OCI-LY7 (cell line): Measurements from ENCODE around the gene AQP9. TPM values are rescaled to one million over a fixed set of nuclear protein-coding genes. Genes with fewer than 3 reads are reported as not detected.

Experiments
- BruUV-seq: library from RNA; stranded (reverse); fragments of 400-500 nt; replicated peaks from 2 replicates; lab custom pipeline; 2021; lab: Mats Ljungman, UMichigan
- CTCF ChIA-PET: fragments of 300-600 bp; sonication (Branson Sonifier 250); formaldehyde crosslinking; loops from one replicate; lab custom pipeline; 2022; ENCODE audit warnings: antibody characterized with exemption; ENCODE audit not compliant: unreplicated experiment; lab: Charles Lee
- POLR2A ChIA-PET: fragments of 300-600 bp; sonication (Branson Sonifier 250); formaldehyde crosslinking; loops from one replicate; lab custom pipeline; 2022; ENCODE audit warnings: antibody characterized with exemption; lab: Charles Lee
- DNase-seq: peaks from one replicate; pipeline ENCODE4 v3.0.0-alpha.2; 2015; ENCODE audit warnings: low spot score
- H2AFZ ChIP-seq: fragments of 200-600 bp; sonication (generic), shearing (Covaris generic); 2 replicates; pipeline ENCODE4 v1.6.1; 2014; ENCODE audit warnings: mild to moderate bottlenecking, antibody characterized with exemption, low read length, moderate library complexity
- H3K27ac ChIP-seq: fragments of 200-600 bp; sonication (generic); 2 replicates; pipeline ENCODE4 v1.5.1; 2014; ENCODE audit warnings: mixed run types, low read depth, mild to moderate bottlenecking, moderate library complexity, low read length, inconsistent platforms; ENCODE audit not compliant: poor library complexity, severe bottlenecking
- H3K36me3 ChIP-seq: fragments of 200-600 bp; sonication (generic); 2 replicates; pipeline ENCODE4 v1.6.1; 2014; ENCODE audit warnings: mild to moderate bottlenecking, antibody characterized with exemption, low read length, moderate library complexity, mixed read lengths; ENCODE audit not compliant: insufficient read depth
- H3K4me1 ChIP-seq: fragments of 200-600 bp; sonication (generic); 2 replicates; pipeline ENCODE4 v1.5.1; 2014; ENCODE audit warnings: mild to moderate bottlenecking, low read length; ENCODE audit not compliant: insufficient read depth, poor library complexity, severe bottlenecking
- H3K4me2 ChIP-seq: fragments of 200-600 bp; sonication (generic); 2 replicates; pipeline ENCODE4 v1.6.1; 2014; ENCODE audit warnings: mild to moderate bottlenecking, low read length
- H3K4me3 ChIP-seq: fragments of 200-600 bp; sonication (generic); 2 replicates; pipeline ENCODE4 v1.5.1; 2014; ENCODE audit warnings: mild to moderate bottlenecking, low read depth, low read length; ENCODE audit not compliant: poor library complexity, severe bottlenecking
- H3K79me2 ChIP-seq: fragments of 200-600 bp; sonication (generic); 2 replicates; pipeline ENCODE4 v1.6.1; 2016; ENCODE audit warnings: low read depth, mild to moderate bottlenecking, low read length, moderate library complexity, mixed read lengths; ENCODE audit not compliant: insufficient read depth
- H3K9me2 ChIP-seq: fragments of 200-600 bp; sonication (generic); 2 replicates; pipeline ENCODE4 v1.6.1; 2016; ENCODE audit warnings: mild to moderate bottlenecking, low read length, mixed read lengths; ENCODE audit not compliant: insufficient read depth
- H3K9me3 ChIP-seq: fragments of 200-600 bp; sonication (generic); 2 replicates; pipeline ENCODE4 v1.6.1; 2014; ENCODE audit warnings: mild to moderate bottlenecking, mixed run types, low read length, mixed read lengths
- H4K20me1 ChIP-seq: fragments of 200-600 bp; sonication (generic); 2 replicates; pipeline ENCODE4 v1.6.1; 2014; ENCODE audit warnings: mild to moderate bottlenecking, antibody characterized with exemption, low read length, moderate library complexity, mixed read lengths; ENCODE audit not compliant: insufficient read depth
- CTCF ChIP-seq: fragments of 200-600 bp; sonication (generic); conservative IDR thresholded peaks from 2 replicates; pipeline ENCODE4 v1.5.1; 2014; ENCODE audit warnings: mild to moderate bottlenecking, antibody characterized with exemption, low read length, moderate library complexity, mixed read lengths
- EZH2phosphoT487 ChIP-seq: fragments of 200-600 bp; sonication (generic); IDR thresholded peaks from 2 replicates; pipeline ENCODE4 v1.6.1; 2018; ENCODE audit warnings: low read depth, borderline replicate concordance, mild to moderate bottlenecking, mixed run types, antibody characterized with exemption, low read length, moderate library complexity, mixed read lengths
- intact Hi-C: fragments of 100-400 bp; cut with micrococcal nuclease; formaldehyde crosslinking; loops from one replicate; pipeline ENCODE4 v1.10.0; 2022; ENCODE audit not compliant: unreplicated experiment
- total RNA-seq, 2 experiments: library from RNA; depleted of rRNA in 1 of 2; stranded (reverse); fragments of >200 nt in 1 of 2; shearing (Covaris generic) in 1 of 2; gene quantifications; 2 replicates each; pipeline ENCODE4 v1.2.3, GENCODE V29; 2014 to 2022

AQP9 gene
- total RNA-seq, 2 experiments from 2014 or later: not detected

GRCh38 chr15:58146749-58147148 is 8.6 kb downstream of the AQP9 start:
- TF ChIP-seq CTCF: no peak
- TF ChIP-seq EZH2phosphoT487: no peak
- intact Hi-C loops: no loop called here
- no peak for DNase-seq
- no peak overlapping the region for H3K27ac ChIP-seq
- no peaks in the 10 kb centered on the region for H4K20me1 ChIP-seq
- no peak overlapping the region for H3K4me3 ChIP-seq
- no peak overlapping the region for H3K4me2 ChIP-seq
- no peaks in the 10 kb centered on the region for H3K36me3 ChIP-seq
- H3K9me2 ChIP-seq: no peaks in the 10 kb centered on the region
- H2AFZ ChIP-seq: no peak overlapping the region
- CTCF ChIA-PET: no interaction called here
- POLR2A ChIA-PET: no interaction called here
- BruUV-seq: no TSS peak
- H3K79me2 ChIP-seq: no peaks in the 10 kb centered on the region
- H3K9me3 ChIP-seq: no peaks in the 10 kb centered on the region
- H3K4me1 ChIP-seq: no peaks in the 10 kb centered on the region

- DNase-seq: no peak
- CTCF ChIA-PET: no interaction called here
Observed at GRCh38 chr15:58147171-58147611, 9.0 kb downstream of the AQP9 start.

GRCh38 chr15:58148120-58148519 is 9.9 kb downstream of the AQP9 start:
- no peaks in the 10 kb centered on the region for H4K20me1 ChIP-seq
- TF ChIP-seq CTCF (no peak), EZH2phosphoT487 (no peak)
- POLR2A ChIA-PET: no interaction called here

More at GRCh38 chr15:58147171-58147611, 9.0 kb downstream of the AQP9 start:
- H3K36me3 ChIP-seq: no peaks in the 10 kb centered on the region
- POLR2A ChIA-PET: no interaction called here
- intact Hi-C loops: no loop called here
- H3K9me2 ChIP-seq: no peaks in the 10 kb centered on the region
- no peaks in the 10 kb centered on the region for H3K9me3 ChIP-seq
- no peak overlapping the region for H3K27ac ChIP-seq
- TF ChIP-seq CTCF: no peak
- no peak for TF ChIP-seq EZH2phosphoT487
- BruUV-seq: no TSS peak
- H3K79me2 ChIP-seq: no peaks in the 10 kb centered on the region
- H3K4me1 ChIP-seq: no peaks in the 10 kb centered on the region
- H2AFZ ChIP-seq: no peak overlapping the region
- no peak overlapping the region for H3K4me3 ChIP-seq
- no peak overlapping the region for H3K4me2 ChIP-seq
- no peaks in the 10 kb centered on the region for H4K20me1 ChIP-seq

More at GRCh38 chr15:58148120-58148519, 9.9 kb downstream of the AQP9 start:
- no peaks in the 10 kb centered on the region for H3K4me1 ChIP-seq
- BruUV-seq: no TSS peak
- H3K4me3 ChIP-seq: no peak overlapping the region
- H3K4me2 ChIP-seq: no peak overlapping the region
- H3K79me2 ChIP-seq: no peaks in the 10 kb centered on the region
- H3K27ac ChIP-seq: no peak overlapping the region
- no peaks in the 10 kb centered on the region for H3K36me3 ChIP-seq
- H2AFZ ChIP-seq: no peak overlapping the region
- no peaks in the 10 kb centered on the region for H3K9me2 ChIP-seq
- DNase-seq: no peak
- CTCF ChIA-PET: no interaction called here
- intact Hi-C loops: no loop called here
- no peaks in the 10 kb centered on the region for H3K9me3 ChIP-seq
